Stimulated activated CD8-positive, alpha-beta memory T cell treated with anti-CD3 and anti-CD28 coated beads, Interleukin-7, amount 100 ng/mL, for 48 hours (primary cell): ENCODE data around the gene F9.

Experiments used
- DNase-seq, 2 donors: peaks; one replicate each; pipeline ENCODE4 v3.0.0-alpha.2; 2020; ENCODE audit warnings: low read depth in 1 of 2; ENCODE audit errors: extremely low read depth in 1 of 2

The F9 gene

GRCh38 chrX:139596068-139596467, 65.5 kb downstream of the F9 start:
- no peak for DNase-seq

GRCh38 chrX:139600105-139600504, 69.6 kb downstream of the F9 start:
- DNase-seq = no peak
